ENCODE data around the gene SMARCC2.

DNA sequence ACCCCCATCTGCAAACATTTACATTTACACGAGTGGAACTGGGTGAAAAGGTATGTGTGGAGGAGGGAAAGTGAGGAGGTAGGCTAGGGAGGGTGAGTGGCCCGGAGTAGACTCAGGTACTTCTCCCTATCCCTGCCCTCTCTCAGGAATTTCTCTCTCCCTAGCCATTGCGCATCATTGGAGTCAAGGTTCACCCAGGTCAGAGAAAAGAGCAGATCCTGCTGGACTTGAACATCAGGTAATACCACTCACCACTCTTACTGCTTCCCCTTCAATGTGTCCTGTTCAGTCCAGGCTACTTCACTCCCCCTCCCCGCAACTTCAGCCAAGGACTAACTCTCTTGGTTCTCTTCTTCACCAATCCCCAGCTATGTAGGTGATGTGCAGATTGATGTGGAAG, 58.4 kb downstream of the SMARCC2 start:
- TF ChIP-seq POLR2AphosphoS5 (IDR thresholded peaks at IDR 0.05; ENCODE audit: low read depth, low read length) (no peak), TAF1 (IDR thresholded peaks at IDR 0.05; ENCODE audit: borderline replicate concordance, insufficient read depth, low read length) (no peak)
